ENCODE results near the gene PCSK1N. TPM values are rescaled to one million over a fixed set of nuclear protein-coding genes. Genes with fewer than 3 reads are reported as not detected.

PCSK1N gene
- total RNA-seq, 1 donor from 2014 or later, result 4.3 TPM

DNA sequence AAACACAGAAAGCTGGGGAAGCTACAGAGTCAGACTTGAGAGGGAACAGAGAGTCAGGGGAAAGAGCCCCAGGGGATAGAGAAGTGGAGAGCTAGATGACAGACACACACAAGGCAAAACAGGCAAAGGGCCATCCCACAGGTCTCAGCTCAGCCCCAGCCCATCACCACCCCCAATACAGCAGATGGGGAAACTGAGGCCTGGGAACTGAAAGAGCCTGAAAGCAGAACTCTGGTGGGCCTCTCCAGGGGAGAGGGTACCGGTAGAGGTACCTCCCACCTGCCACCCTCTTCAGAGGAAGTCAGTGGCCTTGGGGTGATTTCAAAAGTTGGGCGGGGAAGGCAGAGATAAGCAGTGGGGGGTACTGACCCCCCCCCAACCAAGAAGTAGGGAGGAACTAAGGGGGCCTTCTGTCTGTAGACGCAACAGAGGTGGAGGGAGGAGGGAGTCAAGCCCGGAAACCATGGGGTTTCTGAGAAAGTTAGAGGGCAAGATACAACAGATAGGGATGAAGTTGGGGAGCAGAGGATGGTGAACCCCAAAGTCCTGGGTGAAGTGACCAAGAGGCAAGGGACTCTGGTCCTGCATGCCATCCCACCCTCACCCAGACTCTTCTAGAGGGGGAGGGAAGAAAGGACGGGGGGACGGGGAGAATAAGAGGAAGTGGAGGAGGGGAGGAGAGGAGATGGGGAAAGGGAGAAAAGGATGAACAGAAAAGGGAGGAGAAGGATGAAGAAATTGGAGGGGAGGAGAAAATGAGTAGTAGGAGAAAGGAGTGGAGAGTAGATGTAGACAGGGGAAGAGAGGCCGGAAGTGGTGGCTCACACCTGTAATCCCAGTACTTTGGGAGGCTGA, 45.8 kb downstream of the PCSK1N start:
- H3K27ac ChIP-seq, result no peak overlapping the region
- no peaks in the 10 kb centered on the region for H3K9me3 ChIP-seq
- no peak for DNase-seq
- TF ChIP-seq, protein P1, sequence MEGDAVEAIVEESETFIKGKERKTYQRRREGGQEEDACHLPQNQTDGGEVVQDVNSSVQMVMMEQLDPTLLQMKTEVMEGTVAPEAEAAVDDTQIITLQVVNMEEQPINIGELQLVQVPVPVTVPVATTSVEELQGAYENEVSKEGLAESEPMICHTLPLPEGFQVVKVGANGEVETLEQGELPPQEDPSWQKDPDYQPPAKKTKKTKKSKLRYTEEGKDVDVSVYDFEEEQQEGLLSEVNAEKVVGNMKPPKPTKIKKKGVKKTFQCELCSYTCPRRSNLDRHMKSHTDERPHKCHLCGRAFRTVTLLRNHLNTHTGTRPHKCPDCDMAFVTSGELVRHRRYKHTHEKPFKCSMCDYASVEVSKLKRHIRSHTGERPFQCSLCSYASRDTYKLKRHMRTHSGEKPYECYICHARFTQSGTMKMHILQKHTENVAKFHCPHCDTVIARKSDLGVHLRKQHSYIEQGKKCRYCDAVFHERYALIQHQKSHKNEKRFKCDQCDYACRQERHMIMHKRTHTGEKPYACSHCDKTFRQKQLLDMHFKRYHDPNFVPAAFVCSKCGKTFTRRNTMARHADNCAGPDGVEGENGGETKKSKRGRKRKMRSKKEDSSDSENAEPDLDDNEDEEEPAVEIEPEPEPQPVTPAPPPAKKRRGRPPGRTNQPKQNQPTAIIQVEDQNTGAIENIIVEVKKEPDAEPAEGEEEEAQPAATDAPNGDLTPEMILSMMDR (IDR thresholded peaks at IDR 0.05), result no peak
- no peaks in the 10 kb centered on the region for H3K36me3 ChIP-seq
- no peak for ATAC-seq
- intact Hi-C loops (cut with DNase I), result no loop called here
- no peaks in the 10 kb centered on the region for H3K27me3 ChIP-seq
- H3K4me3 ChIP-seq, result no peak overlapping the region
- H3K4me1 ChIP-seq, result no peaks in the 10 kb centered on the region

DNA sequence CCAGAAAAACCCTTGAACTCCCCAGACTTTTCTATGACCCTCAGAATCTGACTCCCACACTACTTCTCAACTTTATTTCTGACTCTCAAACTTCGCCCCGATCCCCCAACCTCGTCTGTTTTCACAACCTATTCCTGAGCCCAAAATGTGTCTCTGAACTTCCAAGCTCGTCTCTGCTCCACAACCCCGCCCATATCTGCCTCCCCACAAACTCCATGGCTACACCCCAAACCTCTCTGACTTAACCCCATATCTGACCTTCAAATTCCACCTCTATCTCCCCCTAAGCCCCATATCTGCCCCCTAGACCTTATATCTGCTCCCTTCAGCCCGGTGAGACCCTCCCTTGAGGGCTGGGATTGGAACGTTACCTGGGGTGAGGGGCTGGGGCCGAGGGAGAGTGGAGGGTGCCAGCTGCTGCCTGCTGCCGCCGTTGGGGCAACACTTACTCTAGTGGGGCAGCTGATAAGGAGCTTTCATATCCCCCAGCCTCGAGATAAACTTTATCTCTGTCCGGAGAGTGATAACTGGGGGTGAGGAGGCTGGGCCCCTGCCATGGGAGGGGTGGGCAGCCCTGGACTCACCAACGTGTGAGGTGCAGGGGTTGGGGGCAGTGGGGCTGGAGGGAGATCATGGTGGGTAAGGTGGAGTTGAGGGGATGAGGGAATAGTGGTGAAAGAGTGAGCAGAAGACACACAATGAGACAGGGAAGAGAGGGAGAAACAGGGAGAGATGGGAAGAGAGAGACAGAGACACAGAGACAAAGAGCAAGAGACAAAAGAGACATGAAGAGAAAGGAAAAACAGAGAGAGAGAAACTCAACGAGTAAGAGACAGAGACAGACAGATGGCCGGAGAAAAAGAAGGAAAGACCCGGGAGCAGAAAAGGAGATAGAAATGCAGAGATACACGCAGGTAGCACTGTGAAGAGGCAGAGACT, 47.6 kb downstream of the PCSK1N start:
- Histone ChIP-seq H3K9me3 (no peaks in the 10 kb centered on the region), H3K36me3 (no peaks in the 10 kb centered on the region), H3K4me1 (no peaks in the 10 kb centered on the region), H3K27ac (no peak overlapping the region), H3K4me3 (no peak overlapping the region), H3K27me3 (no peaks in the 10 kb centered on the region)
- no peak for ATAC-seq
- intact Hi-C loops (cut with DNase I), result no loop called here
- DNase-seq, result no peak
- TF ChIP-seq, protein P1 (IDR thresholded peaks at IDR 0.05), result no peak

DNA sequence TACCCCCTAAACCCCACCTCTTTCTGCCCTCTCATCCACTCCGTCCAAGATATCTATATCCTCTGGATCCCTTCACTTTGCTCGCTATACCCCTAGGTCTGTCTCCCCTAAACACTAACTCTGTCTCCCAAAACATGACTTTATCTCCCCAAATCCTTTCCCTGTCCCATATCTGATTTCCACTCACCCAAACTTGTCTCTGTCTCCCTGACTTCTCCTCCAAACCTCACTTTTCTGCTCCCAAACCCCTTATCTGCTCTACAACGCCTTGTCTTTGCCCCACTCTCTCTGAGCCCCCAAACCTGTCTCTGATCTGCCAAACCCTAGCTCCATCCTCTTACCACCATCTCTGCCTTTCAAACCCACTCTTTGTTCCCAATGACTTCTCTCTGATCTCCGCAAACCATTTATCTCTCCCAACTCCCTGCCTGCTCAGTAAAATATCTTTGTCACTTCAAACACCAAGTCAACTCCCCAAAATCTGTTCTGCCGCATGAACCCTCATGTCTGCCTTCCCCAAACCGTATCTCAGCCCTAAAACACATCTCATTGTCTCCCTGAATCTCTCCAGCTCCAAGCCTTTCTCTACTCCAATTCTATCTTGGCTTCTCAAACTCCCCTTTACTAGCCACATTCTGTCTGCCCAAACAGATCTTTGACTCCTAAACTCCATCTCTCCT, 48.4 kb downstream of the PCSK1N start:
- DNase-seq (no peak), ATAC-seq (no peak)
- Histone ChIP-seq H3K4me3 (no peak overlapping the region), H3K4me1 (no peaks in the 10 kb centered on the region), H3K27me3 (no peaks in the 10 kb centered on the region), H3K36me3 (no peaks in the 10 kb centered on the region), H3K9me3 (no peaks in the 10 kb centered on the region), H3K27ac (no peak overlapping the region)
- intact Hi-C loops (cut with DNase I), result no loop called here
- TF ChIP-seq, protein P1 (IDR thresholded peaks at IDR 0.05), result no peak

DNA sequence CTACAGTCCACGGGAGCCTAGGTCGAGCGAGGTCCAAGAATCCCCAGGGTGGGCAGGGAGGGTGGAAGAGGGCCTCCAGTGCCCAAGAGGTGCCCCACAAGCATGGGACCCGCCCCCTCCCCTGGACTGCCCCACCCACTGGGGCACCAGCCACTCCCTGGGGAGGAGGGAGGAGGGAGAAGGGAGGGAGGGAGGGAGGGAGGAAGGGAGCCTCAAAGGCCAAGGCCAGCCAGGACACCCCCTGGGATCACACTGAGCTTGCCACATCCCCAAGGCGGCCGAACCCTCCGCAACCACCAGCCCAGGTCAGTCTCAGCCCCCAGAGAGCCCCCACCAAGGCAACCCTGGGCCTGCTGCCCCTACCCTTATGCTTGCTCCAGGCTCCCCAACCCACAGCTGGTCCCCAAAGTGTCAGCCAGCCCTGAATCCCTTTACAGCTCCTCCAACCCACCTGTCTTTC, 49.0 kb downstream of the PCSK1N start, which contains the start of gene GATA1:
Gene GATA1, plus strand, starts transcription at position 250 of the 460 bp plus-strand sequence. CDS start 4,520 bp downstream, outside the sequence.
- Histone ChIP-seq H3K27ac (no peak within 1 kb of the TSS), H3K27me3 (no peaks in the 10 kb centered on the region), H3K9me3 (no peaks in the 10 kb centered on the region), H3K36me3 (no peaks in the 10 kb centered on the region), H3K4me3 (no peak within 1 kb of the TSS), H3K4me1 (no peaks in the 10 kb centered on the region)
- DNase-seq (no peak), ATAC-seq (no peak)
- TF ChIP-seq, protein P1 (IDR thresholded peaks at IDR 0.05), result no peak
- intact Hi-C loops (cut with DNase I), result no loop called here

DNA sequence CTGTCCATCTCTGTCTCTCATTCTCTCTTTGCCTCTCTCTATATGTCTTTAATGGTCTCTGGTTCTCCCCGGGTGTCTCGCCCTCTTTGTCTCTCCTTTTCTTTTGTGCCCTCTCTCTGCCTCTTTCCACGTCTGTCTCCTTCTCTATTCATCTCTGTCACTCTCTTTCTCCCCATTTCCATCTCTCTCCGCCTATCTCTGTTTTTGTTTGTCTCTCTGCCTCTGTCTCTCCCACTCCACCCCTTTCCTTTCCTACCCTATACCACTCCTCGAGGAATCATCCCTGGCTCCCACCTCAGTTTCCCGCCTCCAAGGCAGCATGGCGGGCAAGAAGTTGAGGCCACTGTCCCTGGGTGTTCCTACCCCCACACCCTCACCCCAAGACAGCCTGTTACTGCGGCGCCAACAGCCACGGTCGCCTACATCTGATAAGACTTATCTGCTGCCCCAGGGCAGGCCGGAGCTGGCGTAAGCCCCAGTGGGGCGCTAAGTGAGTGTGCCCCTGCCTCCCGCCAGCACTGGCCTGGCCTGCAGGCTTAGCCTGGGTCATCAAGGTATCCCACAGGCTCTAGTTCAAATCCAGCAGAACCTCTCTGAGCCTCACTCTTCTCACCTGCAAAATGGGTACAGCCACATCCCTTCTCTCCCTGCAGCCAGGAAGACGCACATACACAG, 49.7 kb downstream of the PCSK1N start:
- ATAC-seq, result no peak
- no peak for DNase-seq
- H3K27ac ChIP-seq, result no peak overlapping the region
- no peaks in the 10 kb centered on the region for H3K36me3 ChIP-seq
- H3K4me3 ChIP-seq, result no peak overlapping the region
- H3K4me1 ChIP-seq, result no peaks in the 10 kb centered on the region
- intact Hi-C loops (cut with DNase I), result no loop called here
- TF ChIP-seq, protein P1 (IDR thresholded peaks at IDR 0.05), result no peak
- no peaks in the 10 kb centered on the region for H3K27me3 ChIP-seq
- no peaks in the 10 kb centered on the region for H3K9me3 ChIP-seq
